SK-N-DZ (cell line): ENCODE measurements around the gene POP5. TPM values are rescaled to one million over a fixed set of nuclear protein-coding genes. Genes with fewer than 3 reads are reported as not detected.
"Not testable (repeated sequence)": the region's sequence is repeated elsewhere in the genome, so short reads cannot be mapped to it uniquely, and the experiment has no call there.

Source experiments
- DNase-seq: peaks from one replicate; pipeline ENCODE4 v3.0.0-alpha.2; 2015; ENCODE audit warnings: low spot score
- polyA plus RNA-seq, 2 experiments: library from polyadenylated mRNA; depleted of rRNA; stranded (reverse); fragments of >200 nt; gene quantifications; 2 replicates each; pipeline ENCODE4 v1.2.3, GENCODE V29; 2014

POP5 gene, protein sequence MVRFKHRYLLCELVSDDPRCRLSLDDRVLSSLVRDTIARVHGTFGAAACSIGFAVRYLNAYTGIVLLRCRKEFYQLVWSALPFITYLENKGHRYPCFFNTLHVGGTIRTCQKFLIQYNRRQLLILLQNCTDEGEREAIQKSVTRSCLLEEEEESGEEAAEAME
- polyA plus RNA-seq (2014; cell fraction: cytosol; rRNA removed): 62.1 and 68.6 TPM in 2 replicates
- 104 and 115 TPM in 2 replicates for polyA plus RNA-seq (2014; cell fraction: nucleus; rRNA removed)

- peak; percentile 98 for DNase-seq
Observed at GRCh38 chr12:120580787-120581723, at the start of gene POP5. POP5 (minus strand) TSS chr12:120581402; CDS start chr12:120581362, 40 bp downstream.

DNA sequence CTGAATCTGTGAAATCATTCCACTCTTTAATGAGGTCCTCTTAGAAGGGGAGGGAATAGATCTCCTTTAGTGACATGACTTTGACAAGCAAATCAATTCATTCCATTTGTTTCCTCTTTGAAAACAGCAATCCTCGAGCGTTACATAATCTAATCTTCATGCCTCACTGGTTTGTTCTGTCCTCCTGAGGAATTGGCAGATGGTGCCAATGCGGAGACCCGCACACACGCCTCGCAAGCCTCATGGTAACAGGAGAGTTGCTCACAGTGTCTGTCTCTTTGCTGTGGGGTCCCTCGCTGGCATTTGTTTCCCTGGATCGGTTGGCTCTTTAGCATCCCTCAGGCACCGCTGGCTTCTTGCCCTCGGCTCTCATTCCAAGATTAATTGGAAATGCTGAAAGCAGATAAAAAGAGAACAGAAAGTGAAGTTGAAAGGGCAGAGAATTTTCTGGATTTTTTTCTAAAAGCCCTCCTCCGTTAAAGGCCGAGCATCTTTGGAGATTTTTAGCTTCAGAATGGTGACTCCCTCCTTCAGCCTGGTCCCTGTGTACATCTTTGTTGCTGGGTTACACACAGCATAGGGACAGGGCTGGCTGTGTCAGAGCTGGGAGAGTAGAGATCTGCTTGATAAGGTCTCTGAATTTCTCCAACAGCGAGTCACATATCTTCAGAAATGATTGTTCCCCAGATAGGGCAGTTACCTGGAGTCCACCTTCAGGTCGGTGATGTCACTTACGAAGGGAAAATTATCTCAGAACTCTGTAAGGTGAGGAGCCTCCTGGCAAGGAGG lies 49.1 kb upstream of the POP5 start:
- DNase-seq: no peak

- DNase-seq: peak; percentile 66
Observed at GRCh38 chr12:120628919-120629318, 47.7 kb upstream of the POP5 start.

- no peak for DNase-seq
Observed at GRCh38 chr12:120625557-120626419, 44.6 kb upstream of the POP5 start.

DNA sequence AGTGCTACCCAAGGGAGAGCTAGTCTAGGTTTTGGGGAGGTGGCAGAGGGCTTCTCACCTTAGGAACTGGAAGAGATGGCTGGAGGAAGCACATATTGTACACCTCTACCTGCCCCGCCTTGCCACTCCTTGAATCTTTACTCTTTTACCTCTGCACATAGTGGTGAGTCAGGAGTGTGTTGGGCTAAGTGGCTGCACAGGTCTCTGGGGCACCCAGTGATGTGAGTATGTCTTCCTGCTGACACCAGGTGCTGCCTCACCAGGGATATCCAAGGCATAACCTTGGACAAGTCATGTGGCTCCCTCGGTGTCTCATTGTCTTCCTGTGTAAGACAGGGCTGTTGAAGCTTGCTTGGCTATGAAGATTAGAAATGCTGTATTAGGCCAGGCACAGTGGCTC lies 39.4 kb upstream of the POP5 start:
- no peak for DNase-seq

- no peak for DNase-seq
Observed at GRCh38 chr12:120618954-120619615, 37.9 kb upstream of the POP5 start.

GRCh38 chr12:120617767-120618166 lies 36.6 kb upstream of the POP5 start:
- not testable (repeated sequence) for DNase-seq

DNA sequence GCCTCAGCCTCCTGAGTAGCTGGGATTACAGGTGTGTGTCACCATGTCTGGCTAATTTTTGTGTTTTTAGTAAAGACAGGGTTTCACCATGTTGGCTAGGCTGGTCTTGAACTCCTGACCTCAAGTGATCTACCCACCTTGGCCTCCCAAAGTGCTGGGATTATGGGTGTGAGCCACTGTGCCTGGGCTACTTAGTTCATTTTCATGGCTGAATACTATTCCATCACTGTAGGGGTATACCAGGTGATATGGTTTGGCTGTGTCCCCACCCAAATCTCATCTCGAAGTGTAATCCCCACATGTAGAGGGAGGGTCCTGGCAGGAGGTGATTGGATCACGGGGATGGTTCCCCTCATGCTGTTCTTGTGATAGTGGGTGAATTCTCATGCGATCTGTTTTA lies 36.0 kb upstream of the POP5 start:
- DNase-seq: not testable (repeated sequence)

GRCh38 chr12:120614848-120615247 lies 33.6 kb upstream of the POP5 start:
- no peak for DNase-seq

DNA sequence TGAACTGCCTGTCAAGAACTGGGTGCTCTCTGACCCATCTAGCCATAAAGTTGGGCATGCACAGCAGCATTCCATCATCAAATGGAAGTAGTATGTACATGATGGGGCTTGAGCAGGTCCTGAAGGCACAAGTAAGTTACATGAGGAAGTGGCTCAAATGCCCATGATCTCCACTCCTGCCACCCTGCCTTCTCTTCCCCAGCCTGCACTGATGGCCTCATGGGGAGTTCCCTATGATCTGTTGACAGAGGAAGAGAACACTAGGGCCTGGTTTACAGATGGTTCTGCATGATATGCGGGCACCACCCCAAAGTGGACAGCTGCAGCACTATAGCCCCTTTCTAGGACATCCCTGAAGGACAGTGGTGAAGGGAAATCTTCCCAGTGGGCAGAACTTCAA lies 30.3 kb upstream of the POP5 start:
- DNase-seq: not testable (repeated sequence)

DNA sequence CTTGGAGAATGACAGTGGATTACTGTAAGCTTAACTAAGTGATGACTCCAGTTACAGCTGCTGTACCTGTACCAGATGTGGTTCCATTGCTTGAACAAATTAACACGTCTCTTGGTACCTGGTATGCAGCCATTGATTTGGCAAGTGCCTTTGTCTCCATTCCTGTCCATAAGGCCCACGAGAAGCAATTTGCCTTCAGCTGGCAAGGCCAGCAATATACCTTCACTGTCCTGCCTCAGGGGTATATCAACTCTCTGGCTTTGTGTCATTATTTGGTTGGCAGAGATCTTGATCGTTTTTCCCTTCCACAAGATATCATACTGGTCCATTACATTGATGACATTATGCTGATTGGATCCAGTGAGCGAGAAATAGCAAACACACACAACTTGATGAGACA lies 29.4 kb upstream of the POP5 start:
- DNase-seq: no peak

GRCh38 chr12:120602416-120602815 lies 21.2 kb upstream of the POP5 start:
- DNase-seq: not testable (repeated sequence)

DNA sequence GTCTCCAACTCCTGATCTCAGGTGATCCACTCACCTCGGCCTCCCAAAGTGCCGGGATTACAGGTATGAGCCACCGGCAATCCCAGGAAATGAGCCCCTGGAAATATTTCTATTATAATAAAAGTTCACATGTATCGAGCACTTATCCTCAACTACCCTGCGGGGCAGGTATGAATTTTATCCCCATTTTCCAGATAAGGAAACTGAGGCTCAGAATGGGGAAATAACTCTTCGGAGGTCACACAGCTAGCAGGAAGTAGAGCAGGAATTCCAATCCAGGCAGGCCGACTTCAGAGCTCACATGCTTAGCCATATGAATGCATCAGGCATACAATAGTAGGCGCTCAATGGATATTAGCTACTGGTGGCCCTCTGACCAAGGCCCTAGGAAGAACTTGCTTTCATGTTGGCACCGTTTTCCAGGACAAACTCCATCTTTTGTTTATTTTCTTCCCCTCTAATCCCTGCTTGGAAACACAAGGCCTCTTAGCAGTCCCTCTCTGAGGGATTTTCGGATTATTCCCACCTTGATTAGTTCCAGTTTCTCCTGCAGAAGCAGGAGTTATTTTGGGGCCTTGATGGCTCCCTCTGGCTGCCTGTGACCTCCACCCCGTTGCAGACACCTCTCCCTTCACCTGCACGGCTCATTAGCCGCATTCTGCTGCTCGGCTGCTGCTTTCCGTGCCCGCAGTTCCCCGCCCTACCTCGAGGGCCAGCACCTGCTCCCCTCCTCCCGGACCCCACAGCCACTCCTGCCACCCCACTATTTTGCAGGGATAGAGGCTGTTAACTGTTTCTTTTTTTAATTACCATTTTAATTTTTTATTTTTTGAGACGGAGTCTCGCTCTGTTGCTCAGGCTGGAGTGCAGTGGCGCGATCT lies 18.7 kb upstream of the POP5 start:
- DNase-seq: no peak

- no peak for DNase-seq
Observed at GRCh38 chr12:120598674-120599463, 17.7 kb upstream of the POP5 start.

DNA sequence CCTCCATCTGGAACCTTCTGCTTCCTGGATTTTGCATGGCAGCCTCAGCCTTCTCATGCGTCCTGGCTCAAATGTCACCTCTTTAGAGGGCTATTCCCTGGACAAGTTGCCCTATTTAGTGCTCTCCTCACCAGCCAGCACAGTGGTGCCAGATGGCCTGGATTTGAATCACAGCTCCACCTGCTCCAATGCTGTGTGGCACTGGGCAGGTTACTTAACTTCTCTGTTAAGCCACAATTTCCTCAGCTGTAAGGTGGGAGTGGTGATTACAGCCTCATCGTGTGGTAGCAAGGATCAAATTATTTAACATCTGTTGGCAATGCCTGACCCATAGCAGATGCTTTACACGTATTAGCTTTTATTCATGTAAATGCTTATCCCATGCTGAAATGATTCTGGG lies 16.7 kb upstream of the POP5 start:
- DNase-seq: no peak

GRCh38 chr12:120596901-120597300 lies 15.7 kb upstream of the POP5 start:
- DNase-seq: no peak

DNA sequence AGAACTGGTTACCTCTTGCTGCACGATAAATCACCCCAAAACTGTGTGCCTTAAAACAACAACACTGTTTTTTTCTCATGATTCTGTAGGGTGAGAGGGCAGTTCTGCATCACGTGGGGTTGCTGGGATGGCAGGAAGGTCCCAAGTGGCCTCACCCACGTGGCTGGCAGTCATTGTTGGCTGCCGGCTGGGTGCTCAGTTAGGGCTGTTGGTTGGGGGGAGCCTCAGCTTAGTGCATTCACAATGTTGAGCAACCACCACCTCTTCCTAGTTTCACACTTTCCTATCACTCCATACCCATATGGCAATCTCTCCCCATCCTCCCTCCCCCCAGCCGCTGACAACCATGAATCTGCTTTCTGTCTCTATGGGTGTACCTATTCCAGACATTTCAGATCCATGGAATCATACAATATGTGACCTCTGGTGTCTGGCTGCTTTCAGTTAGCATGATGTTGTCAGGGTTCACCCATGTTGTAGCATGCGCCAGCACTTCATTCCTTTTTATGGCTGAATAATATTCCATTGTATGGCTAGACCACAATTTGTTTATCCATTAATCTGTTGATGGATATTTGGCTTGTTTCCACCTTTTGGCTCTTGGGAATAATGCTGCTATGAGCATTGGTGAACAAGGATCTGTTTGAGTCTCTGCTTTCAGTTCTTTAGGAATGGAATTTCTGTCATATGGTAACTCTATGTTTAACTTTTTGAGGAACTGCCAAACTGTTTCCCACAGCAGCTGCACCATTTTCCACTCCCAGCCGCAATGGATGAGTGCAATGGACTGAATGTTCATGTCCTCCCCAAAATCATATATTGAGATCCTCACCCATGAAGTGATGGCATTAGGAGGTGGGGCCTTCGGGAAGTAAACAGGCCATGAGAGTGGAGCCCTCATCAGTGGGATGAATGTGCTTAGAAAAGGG lies 11.2 kb upstream of the POP5 start:
- no peak for DNase-seq
